Keratinocyte (primary cell): ENCODE data around the gene GPR176. TPM values are rescaled to one million over a fixed set of nuclear protein-coding genes. Genes with fewer than 3 reads are reported as not detected.

Experiments used
- DNase-seq: peaks from one replicate; pipeline ENCODE4 v3.0.0-alpha.2; 2011; ENCODE audit warnings: low read depth, missing footprints, low spot score
- FAIRE-seq: peaks from 2 replicates; lab custom pipeline; 2011; peaks lifted over from hg19 to GRCh38; lab: Jason Lieb, UNC
- H2AFZ ChIP-seq: 2 replicates; pipeline ENCODE4 v1.6.0; 2012; ENCODE audit warnings: low read length, control low read depth, inconsistent platforms; ENCODE audit not compliant: control insufficient read depth
- H3K27ac ChIP-seq: 2 replicates; pipeline ENCODE4 v1.5.1; 2011; ENCODE audit warnings: low read length; ENCODE audit not compliant: control insufficient read depth, insufficient read depth
- H3K27me3 ChIP-seq: 3 replicates; pipeline ENCODE4 v1.6.0; 2011; ENCODE audit warnings: low read length; ENCODE audit not compliant: control insufficient read depth, insufficient read depth; ENCODE audit errors: extremely low read depth
- H3K36me3 ChIP-seq, 2 experiments: 2 replicates in 1 of 2; 3 replicates in 1 of 2; pipeline ENCODE4 v1.5.1; 2011; ENCODE audit warnings: low read length in 2 of 2, mild to moderate bottlenecking in 1 of 2; ENCODE audit not compliant: control insufficient read depth in 2 of 2, insufficient read depth in 2 of 2; ENCODE audit errors: extremely low read depth in 1 of 2
- H3K4me1 ChIP-seq: 3 replicates; pipeline ENCODE4 v1.5.1; 2011; ENCODE audit warnings: low read length; ENCODE audit not compliant: control insufficient read depth, insufficient read depth; ENCODE audit errors: extremely low read depth
- H3K4me2 ChIP-seq: 3 replicates; pipeline ENCODE4 v1.6.0; 2011; ENCODE audit warnings: low read depth, low read length; ENCODE audit not compliant: control insufficient read depth, insufficient read depth; ENCODE audit errors: extremely low read depth
- H3K4me3 ChIP-seq, 3 experiments: fragments of 200-600 bp in 1 of 3; sonication (generic) in 1 of 3; 2 replicates in 2 of 3; 3 replicates in 1 of 3; pipeline ENCODE4 v1.5.1; 2011 to 2016; ENCODE audit warnings: low read length in 3 of 3, mild to moderate bottlenecking in 3 of 3, control low read depth in 2 of 3, inconsistent platforms in 1 of 3, low read depth in 1 of 3, mixed read lengths in 1 of 3, mixed run types in 1 of 3, moderate library complexity in 1 of 3; ENCODE audit not compliant: control insufficient read depth in 2 of 3, insufficient read depth in 2 of 3; ENCODE audit errors: extremely low read depth in 1 of 3
- H3K79me2 ChIP-seq: 2 replicates; pipeline ENCODE4 v1.6.0; 2012; ENCODE audit warnings: low read length; ENCODE audit not compliant: control insufficient read depth, insufficient read depth
- H3K9ac ChIP-seq: 3 replicates; pipeline ENCODE4 v1.6.0; 2011; ENCODE audit warnings: low read length; ENCODE audit not compliant: control insufficient read depth, insufficient read depth; ENCODE audit errors: extremely low read depth
- H3K9me1 ChIP-seq: 3 replicates; pipeline ENCODE4 v1.6.0; 2011; ENCODE audit warnings: low read length; ENCODE audit not compliant: control insufficient read depth, insufficient read depth; ENCODE audit errors: extremely low read depth
- H3K9me3 ChIP-seq: 2 replicates; pipeline ENCODE4 v1.5.1; 2012; ENCODE audit warnings: low read depth, low read length; ENCODE audit not compliant: control insufficient read depth
- H4K20me1 ChIP-seq: 3 replicates; pipeline ENCODE4 v1.6.0; 2011; ENCODE audit warnings: low read length; ENCODE audit not compliant: control insufficient read depth, insufficient read depth; ENCODE audit errors: extremely low read depth
- EZH2 ChIP-seq: IDR thresholded peaks from one replicate; pipeline ENCODE4 v1.6.1; 2012; ENCODE audit warnings: inconsistent platforms, mild to moderate bottlenecking, low read length, moderate library complexity
- dilution Hi-C: fragments of 300-500 bp; cut with MboI; formaldehyde crosslinking; loops from one replicate; pipeline ENCODE4 v1.7.0; 2020; ENCODE audit warnings: low sequenced_read_pairs; ENCODE audit not compliant: extremely low pct_ligation_motif_present
- polyA plus RNA-seq, 5 experiments: library from polyadenylated mRNA; depleted of rRNA in 3 of 5; stranded (reverse) in 3 of 5; stranded (forward) in 1 of 5; unstranded in 1 of 5; fragments of >200 nt; gene quantifications; 1 replicate in 1 of 5; 2 replicates in 3 of 5; 3 replicates in 1 of 5; pipeline versions ENCODE4 v1.2.1 to v1.2.3, GENCODE V29; 2011 to 2012; ENCODE audit warnings: missing spikeins in 2 of 5, low read depth in 1 of 5, low replicate concordance in 1 of 5
- TF ChIP-seq, protein P1 (sequence below), 3 experiments: IDR thresholded peaks in 1 of 3; conservative IDR thresholded peaks in 1 of 3; optimal IDR thresholded peaks in 1 of 3; 2 replicates in 2 of 3; 3 replicates in 1 of 3; pipeline versions ENCODE3 to v1.5.1; 2011; ENCODE audit warnings: low read length in 3 of 3, mild to moderate bottlenecking in 3 of 3, moderate library complexity in 2 of 3, control low read depth in 1 of 3, inconsistent platforms in 1 of 3; ENCODE audit not compliant: insufficient read depth in 2 of 3; ENCODE audit errors: extremely low read depth in 1 of 3

Gene GPR176
- polyA plus RNA-seq, 1 donor (not counting 4 experiments of a cell fraction or from before 2014, with no cell fraction given), result 12.5 TPM

DNA sequence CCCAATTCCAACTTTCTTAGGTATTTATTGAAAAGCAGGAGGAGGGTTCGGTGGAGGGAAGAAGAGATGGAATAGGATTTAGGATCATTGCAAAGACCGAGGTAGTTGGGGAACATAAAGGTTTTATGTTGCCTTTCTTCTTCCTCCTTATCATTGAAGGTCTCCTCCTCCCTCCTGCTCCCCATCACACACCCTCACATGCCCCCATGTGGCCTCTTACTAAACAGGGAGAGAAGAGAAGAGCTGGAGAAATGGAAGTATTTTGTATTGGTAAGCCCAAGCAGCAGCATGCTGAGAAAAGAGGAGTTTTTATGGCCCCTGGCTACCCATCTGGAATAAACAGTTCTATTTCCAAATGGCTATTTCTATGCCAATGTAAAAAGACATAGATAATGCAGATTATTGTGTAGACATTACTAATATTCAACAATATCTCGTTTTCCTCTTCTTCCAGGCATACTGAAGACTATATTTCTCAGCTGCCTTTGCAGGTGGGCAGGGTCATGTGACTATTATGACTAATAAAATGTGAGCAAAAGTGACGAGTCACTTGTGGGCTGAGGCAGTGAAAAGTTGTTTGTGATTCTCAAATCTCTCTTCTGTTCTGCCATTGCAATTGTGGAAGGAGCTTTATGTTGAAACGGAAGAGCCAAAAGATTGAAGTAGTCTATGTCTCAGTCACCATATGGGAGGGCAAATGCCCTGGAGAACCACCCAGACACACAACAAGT is 5.2 kb upstream of the GPR176 start:
- DNase-seq (no peak), FAIRE-seq (peak; percentile 56)
- H3K9me3 ChIP-seq, result no peaks in the 10 kb centered on the region
- H3K4me1 ChIP-seq, result peaks cover 18% of the 10 kb centered on the region
- peak overlapping the region; percentile 45 for H2AFZ ChIP-seq
- peaks cover 1% of the 10 kb centered on the region for H3K79me2 ChIP-seq
- peak overlapping the region; percentile 25 for H3K4me2 ChIP-seq
- no peaks in the 10 kb centered on the region for H3K27me3 ChIP-seq
- no peaks in the 10 kb centered on the region for H3K36me3 ChIP-seq
- no peak overlapping the region for H3K9ac ChIP-seq
- H3K27ac ChIP-seq, result peak overlapping the region; percentile 17
- no peak for TF ChIP-seq EZH2
- TF ChIP-seq, protein P1, sequence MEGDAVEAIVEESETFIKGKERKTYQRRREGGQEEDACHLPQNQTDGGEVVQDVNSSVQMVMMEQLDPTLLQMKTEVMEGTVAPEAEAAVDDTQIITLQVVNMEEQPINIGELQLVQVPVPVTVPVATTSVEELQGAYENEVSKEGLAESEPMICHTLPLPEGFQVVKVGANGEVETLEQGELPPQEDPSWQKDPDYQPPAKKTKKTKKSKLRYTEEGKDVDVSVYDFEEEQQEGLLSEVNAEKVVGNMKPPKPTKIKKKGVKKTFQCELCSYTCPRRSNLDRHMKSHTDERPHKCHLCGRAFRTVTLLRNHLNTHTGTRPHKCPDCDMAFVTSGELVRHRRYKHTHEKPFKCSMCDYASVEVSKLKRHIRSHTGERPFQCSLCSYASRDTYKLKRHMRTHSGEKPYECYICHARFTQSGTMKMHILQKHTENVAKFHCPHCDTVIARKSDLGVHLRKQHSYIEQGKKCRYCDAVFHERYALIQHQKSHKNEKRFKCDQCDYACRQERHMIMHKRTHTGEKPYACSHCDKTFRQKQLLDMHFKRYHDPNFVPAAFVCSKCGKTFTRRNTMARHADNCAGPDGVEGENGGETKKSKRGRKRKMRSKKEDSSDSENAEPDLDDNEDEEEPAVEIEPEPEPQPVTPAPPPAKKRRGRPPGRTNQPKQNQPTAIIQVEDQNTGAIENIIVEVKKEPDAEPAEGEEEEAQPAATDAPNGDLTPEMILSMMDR (optimal IDR thresholded peaks at IDR 0.05 in 1 of 3, IDR thresholded peaks at IDR 0.05 in 1 of 3, conservative IDR thresholded peaks at IDR 0.05 in 1 of 3; ENCODE audit: extremely low read depth in 1 of 3, insufficient read depth in 2 of 3, low read length in 3 of 3), result no peak
- no peak overlapping the region for H3K4me3 ChIP-seq
- H3K9me1 ChIP-seq, result no peaks in the 10 kb centered on the region
- dilution Hi-C loops, result no loop called here
- no peaks in the 10 kb centered on the region for H4K20me1 ChIP-seq

DNA sequence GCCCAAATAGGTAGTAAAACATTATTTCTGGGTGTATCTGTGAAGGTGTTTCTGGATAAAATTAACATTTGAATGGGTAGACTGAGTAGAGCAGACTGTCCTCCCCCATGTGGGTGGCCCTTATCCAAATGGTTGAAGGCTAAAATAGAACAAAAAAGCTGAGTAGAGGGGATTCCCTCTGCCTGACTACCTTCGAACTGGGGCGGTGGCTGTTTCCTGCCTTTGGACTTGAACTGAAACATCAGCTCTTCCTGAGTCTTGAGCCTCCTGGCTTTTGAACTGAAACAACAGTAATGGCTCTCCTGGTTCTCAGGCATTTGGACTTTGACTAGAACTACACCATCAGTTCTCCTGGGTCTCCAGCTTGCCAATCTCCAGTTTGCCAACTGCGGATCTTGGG is 4.4 kb upstream of the GPR176 start:
- Histone ChIP-seq H3K27me3 (no peaks in the 10 kb centered on the region), H2AFZ (peak overlapping the region; percentile 28), H3K79me2 (peaks cover 7% of the 10 kb centered on the region), H3K4me2 (no peak overlapping the region), H3K27ac (no peak overlapping the region), H3K4me1 (peaks cover 18% of the 10 kb centered on the region), H3K36me3 (no peaks in the 10 kb centered on the region), H3K9ac (no peak overlapping the region), H3K9me1 (no peaks in the 10 kb centered on the region), H3K4me3 (no peak overlapping the region), H4K20me1 (no peaks in the 10 kb centered on the region), H3K9me3 (no peaks in the 10 kb centered on the region)
- dilution Hi-C loops, result loop anchor here (25.0 kb wide), 1 partner anchor 112 kb away; no protein-coding TSS in a partner anchor
- DNase-seq (no peak), FAIRE-seq (no peak)
- TF ChIP-seq EZH2, result no peak
- TF ChIP-seq, protein P1 (optimal IDR thresholded peaks at IDR 0.05 in 1 of 3, IDR thresholded peaks at IDR 0.05 in 1 of 3, conservative IDR thresholded peaks at IDR 0.05 in 1 of 3; ENCODE audit: extremely low read depth in 1 of 3, insufficient read depth in 2 of 3, low read length in 3 of 3), result no peak
